Thyroid gland (tissue), 4 donors: ENCODE results near the gene ANKRD6.

ENCODE experiments used
- POLR2A ChIP-seq, 2 donors: fragments of 450-650 bp; IDR thresholded peaks; one replicate each; pipeline ENCODE4 v1.6.1; 2017; ENCODE audit warnings: antibody characterized with exemption in 2 of 2, mild to moderate bottlenecking in 2 of 2, moderate library complexity in 1 of 2
- TF ChIP-seq, protein P1 (sequence below), 6 experiments: fragments of 200-600 bp in 3 of 6; fragments of 450-650 bp in 3 of 6; sonication (generic) in 3 of 6; IDR thresholded peaks; one replicate each; pipeline ENCODE4 v1.5.1; 2016 to 2019; ENCODE audit warnings: antibody characterized with exemption in 6 of 6, mild to moderate bottlenecking in 2 of 6, inconsistent platforms in 1 of 6, moderate library complexity in 1 of 6

- TF ChIP-seq, protein P1, sequence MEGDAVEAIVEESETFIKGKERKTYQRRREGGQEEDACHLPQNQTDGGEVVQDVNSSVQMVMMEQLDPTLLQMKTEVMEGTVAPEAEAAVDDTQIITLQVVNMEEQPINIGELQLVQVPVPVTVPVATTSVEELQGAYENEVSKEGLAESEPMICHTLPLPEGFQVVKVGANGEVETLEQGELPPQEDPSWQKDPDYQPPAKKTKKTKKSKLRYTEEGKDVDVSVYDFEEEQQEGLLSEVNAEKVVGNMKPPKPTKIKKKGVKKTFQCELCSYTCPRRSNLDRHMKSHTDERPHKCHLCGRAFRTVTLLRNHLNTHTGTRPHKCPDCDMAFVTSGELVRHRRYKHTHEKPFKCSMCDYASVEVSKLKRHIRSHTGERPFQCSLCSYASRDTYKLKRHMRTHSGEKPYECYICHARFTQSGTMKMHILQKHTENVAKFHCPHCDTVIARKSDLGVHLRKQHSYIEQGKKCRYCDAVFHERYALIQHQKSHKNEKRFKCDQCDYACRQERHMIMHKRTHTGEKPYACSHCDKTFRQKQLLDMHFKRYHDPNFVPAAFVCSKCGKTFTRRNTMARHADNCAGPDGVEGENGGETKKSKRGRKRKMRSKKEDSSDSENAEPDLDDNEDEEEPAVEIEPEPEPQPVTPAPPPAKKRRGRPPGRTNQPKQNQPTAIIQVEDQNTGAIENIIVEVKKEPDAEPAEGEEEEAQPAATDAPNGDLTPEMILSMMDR (IDR thresholded peaks at IDR 0.05) = no peak
- no peak for TF ChIP-seq POLR2A (IDR thresholded peaks at IDR 0.05)
These were observed 10.7 kb downstream of the ANKRD6 start for GRCh38 chr6:89443658-89444057.
